Neural cell (in vitro differentiated cells): Measurements from ENCODE around the gene SOS1. TPM values are rescaled to one million over a fixed set of nuclear protein-coding genes. Genes with fewer than 3 reads are reported as not detected.

Experiments
- H2AFZ ChIP-seq: fragments of 200-600, 300-800 bp; sonication (generic), shearing (Covaris generic); 2 replicates; pipeline ENCODE4 v1.6.0; 2014; ENCODE audit warnings: low read depth, mild to moderate bottlenecking, antibody characterized with exemption, low read length, moderate library complexity
- H3F3A ChIP-seq: fragments of 200-600 bp; shearing (Covaris generic); 2 replicates; pipeline ENCODE4 v1.6.1; 2016; ENCODE audit warnings: mild to moderate bottlenecking, moderate library complexity, mixed read lengths, antibody characterized with exemption, low read length; ENCODE audit not compliant: insufficient read depth, poor library complexity, severe bottlenecking
- H3K27ac ChIP-seq: fragments of 200-600, 300-800 bp; sonication (generic), shearing (Covaris generic); 2 replicates; pipeline ENCODE4 v1.5.1; 2014; ENCODE audit warnings: mild to moderate bottlenecking, low read length, moderate library complexity
- H3K27me3 ChIP-seq: fragments of 300-800, 200-600 bp; sonication (generic), shearing (Covaris generic); 2 replicates; pipeline ENCODE4 v1.6.0; 2014; ENCODE audit warnings: mild to moderate bottlenecking, low read depth, low read length, moderate library complexity; ENCODE audit not compliant: insufficient read depth
- H3K36me3 ChIP-seq: fragments of 300-800, 200-600 bp; sonication (generic), shearing (Covaris generic); 2 replicates; pipeline ENCODE4 v1.5.1; 2014; ENCODE audit warnings: mild to moderate bottlenecking, antibody characterized with exemption, low read length, moderate library complexity; ENCODE audit not compliant: insufficient read depth
- H3K4me2 ChIP-seq: fragments of 300-800, 200-600 bp; sonication (generic), shearing (Covaris generic); 2 replicates; pipeline ENCODE4 v1.6.0; 2014; ENCODE audit warnings: mild to moderate bottlenecking, low read length
- H3K4me3 ChIP-seq: fragments of 300-800, 200-600 bp; sonication (generic), shearing (Covaris generic); 2 replicates; pipeline ENCODE4 v1.5.1; 2014; ENCODE audit warnings: mild to moderate bottlenecking, low read length, moderate library complexity
- H3K79me2 ChIP-seq: fragments of 200-600 bp; shearing (Covaris generic); replicated peaks from 2 replicates; pipeline ENCODE4 v1.6.0; 2014; ENCODE audit warnings: mild to moderate bottlenecking, low read length, moderate library complexity; ENCODE audit not compliant: insufficient read depth
- H3K9ac ChIP-seq: fragments of 300-800, 200-600 bp; sonication (generic), shearing (Covaris generic); 2 replicates; pipeline ENCODE4 v1.6.1; 2016; ENCODE audit warnings: mild to moderate bottlenecking, low read length, mixed read lengths
- H3K9me2 ChIP-seq: fragments of 200-600 bp; shearing (Covaris generic); 2 replicates; pipeline ENCODE4 v1.6.1; 2016; ENCODE audit warnings: mild to moderate bottlenecking, low read length, mixed read lengths; ENCODE audit not compliant: insufficient read depth
- H3K9me3 ChIP-seq: fragments of 200-600, 300-800 bp; sonication (generic), shearing (Covaris generic); 2 replicates; pipeline ENCODE4 v1.6.1; 2016; ENCODE audit warnings: mild to moderate bottlenecking, mixed run types, low read length, moderate library complexity, mixed read lengths
- H4K20me1 ChIP-seq: fragments of 200-600 bp; shearing (Covaris generic); 2 replicates; pipeline ENCODE4 v1.6.1; 2016; ENCODE audit warnings: mild to moderate bottlenecking, mixed run types; ENCODE audit not compliant: insufficient read depth
- EP300 ChIP-seq: fragments of 450-650 bp; conservative IDR thresholded peaks from 2 replicates; pipeline ENCODE4 v1.6.1; 2014; ENCODE audit warnings: antibody characterized with exemption, mild to moderate bottlenecking, moderate library complexity; ENCODE audit not compliant: poor library complexity, severe bottlenecking
- EZH2 ChIP-seq: fragments of 200-600, 300-800 bp; shearing (Covaris generic), sonication (generic); IDR thresholded peaks from 2 replicates; pipeline ENCODE4 v1.6.1; 2014; ENCODE audit warnings: antibody characterized with exemption, low read length, borderline replicate concordance, mild to moderate bottlenecking; ENCODE audit not compliant: insufficient read depth, poor library complexity, severe bottlenecking
- MXI1 ChIP-seq: fragments of 450-650 bp; conservative IDR thresholded peaks from 2 replicates; pipeline ENCODE4 v1.6.1; 2014; ENCODE audit warnings: antibody characterized with exemption, mild to moderate bottlenecking; ENCODE audit not compliant: poor library complexity, severe bottlenecking
- POLR2AphosphoS5 ChIP-seq: IDR thresholded peaks from 2 replicates; pipeline ENCODE4 v1.6.1; 2012
- RAD21 ChIP-seq: fragments of 450-650 bp; conservative IDR thresholded peaks from 2 replicates; pipeline ENCODE4 v1.6.1; 2014; ENCODE audit warnings: antibody characterized with exemption, mild to moderate bottlenecking, moderate library complexity
- REST ChIP-seq: IDR thresholded peaks from 2 replicates; pipeline ENCODE4 v1.6.1; 2012; ENCODE audit warnings: borderline replicate concordance
- SMC3 ChIP-seq: fragments of 450-650 bp; conservative IDR thresholded peaks from 2 replicates; pipeline ENCODE4 v1.6.1; 2014; ENCODE audit warnings: antibody characterized with exemption, mild to moderate bottlenecking, moderate library complexity; ENCODE audit not compliant: poor library complexity
- TAF1 ChIP-seq: IDR thresholded peaks from 2 replicates; pipeline ENCODE4 v1.6.1; 2012; ENCODE audit warnings: low read depth
- polyA plus RNA-seq: library from polyadenylated mRNA; depleted of rRNA; stranded (reverse); fragments of >200 nt; gene quantifications from 2 replicates; pipeline ENCODE4 v1.2.3, GENCODE V29; 2014
- TF ChIP-seq, protein P1 (sequence below): fragments of 450-650 bp; IDR thresholded peaks from 2 replicates; pipeline ENCODE4 v1.5.1; 2014; ENCODE audit warnings: antibody characterized with exemption, mild to moderate bottlenecking, moderate library complexity; ENCODE audit not compliant: poor library complexity, severe bottlenecking

The SOS1 gene
- polyA plus RNA-seq, 1 donor from 2014 or later: 19.0 TPM

GRCh38 chr2:39124746-39125057 is 3.9 kb upstream of the SOS1 start:
- H4K20me1 ChIP-seq: no peaks in the 10 kb centered on the region
- peak overlapping the region; percentile 83 for H2AFZ ChIP-seq
- H3K4me2 ChIP-seq: peak overlapping the region; percentile 79
- H3K9me3 ChIP-seq: no peaks in the 10 kb centered on the region
- H3K27me3 ChIP-seq: no peaks in the 10 kb centered on the region
- no peaks in the 10 kb centered on the region for H3K9me2 ChIP-seq
- no peaks in the 10 kb centered on the region for H3K36me3 ChIP-seq
- peak overlapping the region; percentile 67 for H3K9ac ChIP-seq
- peak overlapping the region; percentile 76 for H3K4me3 ChIP-seq
- no peaks in the 10 kb centered on the region for H3F3A ChIP-seq
- TF ChIP-seq, protein P1, sequence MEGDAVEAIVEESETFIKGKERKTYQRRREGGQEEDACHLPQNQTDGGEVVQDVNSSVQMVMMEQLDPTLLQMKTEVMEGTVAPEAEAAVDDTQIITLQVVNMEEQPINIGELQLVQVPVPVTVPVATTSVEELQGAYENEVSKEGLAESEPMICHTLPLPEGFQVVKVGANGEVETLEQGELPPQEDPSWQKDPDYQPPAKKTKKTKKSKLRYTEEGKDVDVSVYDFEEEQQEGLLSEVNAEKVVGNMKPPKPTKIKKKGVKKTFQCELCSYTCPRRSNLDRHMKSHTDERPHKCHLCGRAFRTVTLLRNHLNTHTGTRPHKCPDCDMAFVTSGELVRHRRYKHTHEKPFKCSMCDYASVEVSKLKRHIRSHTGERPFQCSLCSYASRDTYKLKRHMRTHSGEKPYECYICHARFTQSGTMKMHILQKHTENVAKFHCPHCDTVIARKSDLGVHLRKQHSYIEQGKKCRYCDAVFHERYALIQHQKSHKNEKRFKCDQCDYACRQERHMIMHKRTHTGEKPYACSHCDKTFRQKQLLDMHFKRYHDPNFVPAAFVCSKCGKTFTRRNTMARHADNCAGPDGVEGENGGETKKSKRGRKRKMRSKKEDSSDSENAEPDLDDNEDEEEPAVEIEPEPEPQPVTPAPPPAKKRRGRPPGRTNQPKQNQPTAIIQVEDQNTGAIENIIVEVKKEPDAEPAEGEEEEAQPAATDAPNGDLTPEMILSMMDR: peak; percentile 20
- TF ChIP-seq MXI1: no peak
- peak overlapping the region; percentile 57 for H3K27ac ChIP-seq
- peaks cover 3% of the 10 kb centered on the region for H3K79me2 ChIP-seq

DNA sequence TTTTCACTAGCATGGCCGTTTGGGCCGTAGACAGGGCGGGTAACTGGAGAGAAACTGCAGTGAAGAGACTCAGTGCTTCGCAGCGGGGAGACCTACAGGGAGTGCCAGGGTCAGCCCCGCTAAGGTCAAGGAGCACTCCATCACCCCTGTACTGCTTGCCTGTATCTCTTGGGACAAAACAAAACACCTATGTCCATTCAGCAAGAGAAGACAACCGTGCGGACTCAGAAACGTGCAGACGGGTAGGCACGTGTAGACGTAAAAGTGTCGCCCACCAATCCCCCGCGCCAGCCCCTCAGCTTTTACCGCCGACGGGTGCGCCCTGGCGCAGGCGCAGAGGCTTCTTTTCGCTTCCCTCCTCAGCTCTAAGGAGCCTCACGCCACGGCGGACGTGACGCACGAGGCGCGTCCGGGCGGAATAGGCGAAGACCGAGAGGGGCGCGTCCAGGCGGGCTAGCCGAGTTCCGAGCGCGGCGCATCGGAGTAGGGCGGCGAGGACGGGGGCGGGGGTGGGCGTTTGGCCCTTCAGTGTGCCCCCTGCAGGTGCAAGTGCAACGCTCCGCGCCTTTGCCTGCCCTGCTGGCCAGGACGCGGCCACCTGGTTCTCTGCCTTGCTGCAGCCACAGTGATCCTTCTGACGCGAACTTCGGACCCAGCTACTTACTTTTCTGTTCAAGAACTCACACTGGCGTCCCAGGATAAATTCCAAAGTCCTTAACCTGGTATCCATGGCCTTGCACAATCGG is 3.3 kb upstream of the SOS1 start:
- H3K79me2 ChIP-seq: peaks cover 9% of the 10 kb centered on the region
- H2AFZ ChIP-seq: peak overlapping the region; percentile 93
- no peaks in the 10 kb centered on the region for H3K27me3 ChIP-seq
- H3K9ac ChIP-seq: peak overlapping the region; percentile 77
- no peaks in the 10 kb centered on the region for H3K9me3 ChIP-seq
- TF ChIP-seq, protein P1: peak; percentile 64
- TF ChIP-seq REST (peak; percentile 75), SMC3 (peak; percentile 56), POLR2AphosphoS5 (peak; percentile 83), TAF1 (no peak), EZH2 (no peak), RAD21 (peak; percentile 42), MXI1 (peak; percentile 98), EP300 (peak; percentile 65)
- H3F3A ChIP-seq: peaks cover 1% of the 10 kb centered on the region
- H3K27ac ChIP-seq: peak overlapping the region; percentile 91
- H3K4me3 ChIP-seq: peak overlapping the region; percentile 76
- H4K20me1 ChIP-seq: no peaks in the 10 kb centered on the region
- no peaks in the 10 kb centered on the region for H3K9me2 ChIP-seq
- peak overlapping the region; percentile 79 for H3K4me2 ChIP-seq
- H3K36me3 ChIP-seq: no peaks in the 10 kb centered on the region
